ENCODE measurements around the gene WIPI1.

GRCh38 chr17:68482576-68483041 lies 25.3 kb upstream of the WIPI1 start:
- TF ChIP-seq POLR2AphosphoS5 (IDR thresholded peaks at IDR 0.05) (no peak), POLR2A (IDR thresholded peaks at IDR 0.05) (no peak), EP300 (IDR thresholded peaks at IDR 0.05) (no peak)
- TF ChIP-seq, protein P1, sequence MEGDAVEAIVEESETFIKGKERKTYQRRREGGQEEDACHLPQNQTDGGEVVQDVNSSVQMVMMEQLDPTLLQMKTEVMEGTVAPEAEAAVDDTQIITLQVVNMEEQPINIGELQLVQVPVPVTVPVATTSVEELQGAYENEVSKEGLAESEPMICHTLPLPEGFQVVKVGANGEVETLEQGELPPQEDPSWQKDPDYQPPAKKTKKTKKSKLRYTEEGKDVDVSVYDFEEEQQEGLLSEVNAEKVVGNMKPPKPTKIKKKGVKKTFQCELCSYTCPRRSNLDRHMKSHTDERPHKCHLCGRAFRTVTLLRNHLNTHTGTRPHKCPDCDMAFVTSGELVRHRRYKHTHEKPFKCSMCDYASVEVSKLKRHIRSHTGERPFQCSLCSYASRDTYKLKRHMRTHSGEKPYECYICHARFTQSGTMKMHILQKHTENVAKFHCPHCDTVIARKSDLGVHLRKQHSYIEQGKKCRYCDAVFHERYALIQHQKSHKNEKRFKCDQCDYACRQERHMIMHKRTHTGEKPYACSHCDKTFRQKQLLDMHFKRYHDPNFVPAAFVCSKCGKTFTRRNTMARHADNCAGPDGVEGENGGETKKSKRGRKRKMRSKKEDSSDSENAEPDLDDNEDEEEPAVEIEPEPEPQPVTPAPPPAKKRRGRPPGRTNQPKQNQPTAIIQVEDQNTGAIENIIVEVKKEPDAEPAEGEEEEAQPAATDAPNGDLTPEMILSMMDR (IDR thresholded peaks at IDR 0.05) = no peak

All from suprapubic skin (tissue), 4 donors.